T1000 (cell line): ENCODE data around the gene NXF1.
"Not testable (repeated sequence)": the region's sequence is repeated elsewhere in the genome, so short reads cannot be mapped to it uniquely, and the experiment has no call there.

ENCODE experiments used
- DNase-seq: peaks from one replicate; lab custom pipeline; 2025; ENCODE audit warnings: mixed read lengths; lab: John Stamatoyannopoulos, UW

NXF1 gene

DNA sequence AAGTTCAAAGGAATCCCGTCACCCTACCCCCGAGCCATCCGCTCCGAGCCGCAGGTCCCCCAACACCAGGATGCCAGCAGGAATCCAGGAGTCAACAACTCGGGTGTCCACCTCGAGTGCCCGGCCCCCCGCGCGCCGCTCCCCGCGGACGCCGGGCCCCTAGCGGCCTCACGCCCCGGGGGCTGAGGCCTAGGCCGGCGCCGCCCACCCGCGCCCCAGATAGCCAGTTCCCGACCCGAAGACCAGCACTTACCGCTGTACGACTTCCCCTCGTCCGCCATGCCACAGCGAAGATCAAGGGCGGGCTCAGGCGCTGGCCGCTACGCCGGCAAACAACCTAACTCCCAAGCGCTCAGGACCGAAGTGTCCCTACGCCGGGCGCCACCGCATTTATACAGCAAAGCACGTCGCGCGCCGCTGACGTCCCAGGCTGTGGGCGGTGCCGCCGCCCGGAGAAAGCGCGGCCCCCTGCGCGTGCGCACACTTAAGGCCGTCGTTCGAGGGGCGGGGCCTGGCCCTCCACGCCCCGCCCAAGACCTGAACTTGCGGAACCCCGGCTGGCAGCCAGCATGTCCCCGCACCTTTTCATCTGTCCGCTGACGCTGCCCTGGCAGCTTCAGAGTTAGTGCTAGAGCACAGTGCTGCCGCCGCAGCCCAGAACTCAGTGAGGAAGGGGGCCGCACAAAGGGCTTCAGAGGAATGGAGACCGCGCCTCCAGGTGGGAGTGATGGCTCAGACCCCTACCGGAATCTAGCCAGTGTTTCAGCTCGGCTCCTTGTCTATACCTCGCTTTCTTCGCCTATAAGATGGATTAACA lies at the start of gene NXF1:
Gene NXF1 (minus strand): TSS at position 365 of the 817 bp plus-strand sequence. CDS start 84 bp downstream, at position 281.
- DNase-seq, result peak; percentile 98

- no peak for DNase-seq
These were observed 49.0 kb upstream of the NXF1 start for GRCh38 chr11:62854013-62854824.

GRCh38 chr11:62853279-62853965 lies 48.2 kb upstream of the NXF1 start:
- no peak for DNase-seq

DNA sequence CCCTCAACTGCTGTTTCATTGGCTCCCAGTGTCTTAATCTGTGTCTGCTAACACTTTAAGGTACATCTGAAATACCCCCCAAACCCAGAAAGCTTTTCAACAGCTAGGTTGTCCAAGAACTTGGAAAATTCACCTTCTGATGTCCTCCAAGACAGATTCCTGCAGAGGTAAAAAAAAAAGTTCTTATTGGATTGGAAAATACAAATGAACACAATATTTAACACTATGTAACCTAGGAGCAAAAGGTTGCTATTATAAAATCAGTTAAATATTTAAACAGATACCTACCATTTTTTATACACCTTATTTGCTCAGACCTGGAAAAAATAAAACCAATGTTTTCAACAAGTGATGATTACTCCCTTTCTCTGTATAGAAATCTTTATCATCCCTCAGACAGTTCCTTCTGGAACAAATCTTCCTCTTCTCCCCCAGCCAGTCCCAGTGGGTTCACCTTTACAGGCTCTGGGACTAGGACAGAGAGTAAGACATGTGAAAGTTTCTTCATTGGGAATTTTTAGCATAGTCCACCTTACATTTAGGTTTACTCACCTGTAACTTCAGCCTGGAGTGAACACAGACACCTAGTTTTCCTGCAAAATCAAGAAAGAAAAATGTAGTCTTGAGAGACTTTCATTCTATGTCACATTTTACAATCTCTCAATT lies 47.4 kb upstream of the NXF1 start:
- no peak for DNase-seq

DNA sequence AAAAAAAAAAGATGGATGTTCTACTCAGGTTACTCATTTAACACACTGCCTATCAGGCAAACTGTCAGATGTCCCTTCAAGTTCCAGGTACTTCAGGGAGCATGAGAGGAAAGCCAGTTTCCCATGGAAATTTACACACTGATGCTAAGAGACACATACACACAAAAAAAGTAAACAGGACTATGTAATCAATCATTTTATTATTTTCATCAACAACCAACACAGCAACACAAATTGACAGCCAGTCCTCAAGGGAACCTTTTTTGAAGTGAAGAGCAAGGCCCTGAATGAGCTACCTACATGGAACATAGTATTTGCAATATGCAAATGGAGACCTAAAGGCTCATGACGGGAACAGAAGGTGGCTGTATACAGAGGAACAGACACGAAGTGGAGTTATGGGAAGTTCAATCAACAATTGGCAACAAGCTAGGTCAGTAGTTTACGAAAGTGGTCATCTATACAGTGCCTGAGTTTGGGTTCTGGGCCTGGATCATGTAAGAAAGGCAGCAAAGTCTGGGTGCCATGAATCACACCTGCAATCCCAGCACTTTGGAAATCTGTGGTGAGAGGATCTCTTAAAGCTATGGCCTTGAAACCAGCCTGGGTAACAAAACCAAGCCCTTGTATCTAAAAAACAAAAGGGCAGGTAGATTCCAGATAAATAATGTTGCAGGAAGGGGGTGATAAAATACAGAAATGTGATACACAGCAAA lies 46.7 kb upstream of the NXF1 start:
- DNase-seq, result no peak

- no peak for DNase-seq
These were observed 45.9 kb upstream of the NXF1 start for GRCh38 chr11:62850911-62851806.

- DNase-seq, result no peak
These were observed 42.6 kb upstream of the NXF1 start for GRCh38 chr11:62847767-62848314.

GRCh38 chr11:62846177-62846576 lies 40.9 kb upstream of the NXF1 start:
- no peak for DNase-seq

GRCh38 chr11:62844154-62844553 lies 38.9 kb upstream of the NXF1 start:
- no peak for DNase-seq

- no peak for DNase-seq
These were observed 38.2 kb upstream of the NXF1 start for GRCh38 chr11:62843466-62843865.

GRCh38 chr11:62842891-62843290 lies 37.7 kb upstream of the NXF1 start:
- DNase-seq, result not testable (repeated sequence)

DNA sequence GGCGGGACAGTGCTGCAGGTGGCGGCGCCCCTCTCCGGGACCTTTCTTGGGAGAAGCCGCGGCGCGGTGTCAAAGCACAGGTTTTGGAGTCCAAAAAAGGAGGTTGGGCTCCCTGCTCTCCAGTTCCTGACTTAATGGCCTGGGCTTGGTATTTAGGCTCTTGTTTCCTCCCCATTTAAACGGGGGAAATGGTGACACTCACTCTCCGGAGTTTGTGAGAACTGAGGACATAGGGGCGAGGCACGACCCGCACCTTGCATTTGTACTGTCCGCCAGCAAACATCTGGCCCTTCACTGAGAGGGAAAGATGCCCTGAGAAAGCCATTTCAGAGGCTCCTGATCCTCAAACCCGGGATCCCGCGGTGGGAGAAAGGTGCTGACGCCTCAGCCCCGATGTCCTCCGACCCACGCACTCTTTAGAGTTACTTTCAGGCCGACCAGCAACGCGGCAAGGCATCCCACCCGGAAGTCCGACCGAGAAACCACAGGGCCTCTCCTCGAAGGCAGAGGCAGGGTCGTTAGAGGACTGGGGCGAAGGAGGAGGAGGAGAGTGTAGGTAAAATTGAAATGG lies 37.0 kb upstream of the NXF1 start:
- no peak for DNase-seq

- peak; percentile 98 for DNase-seq
These were observed 36.3 kb upstream of the NXF1 start for GRCh38 chr11:62841361-62842170.

GRCh38 chr11:62840721-62841360 lies 35.6 kb upstream of the NXF1 start:
- DNase-seq, result peak; percentile 100

DNA sequence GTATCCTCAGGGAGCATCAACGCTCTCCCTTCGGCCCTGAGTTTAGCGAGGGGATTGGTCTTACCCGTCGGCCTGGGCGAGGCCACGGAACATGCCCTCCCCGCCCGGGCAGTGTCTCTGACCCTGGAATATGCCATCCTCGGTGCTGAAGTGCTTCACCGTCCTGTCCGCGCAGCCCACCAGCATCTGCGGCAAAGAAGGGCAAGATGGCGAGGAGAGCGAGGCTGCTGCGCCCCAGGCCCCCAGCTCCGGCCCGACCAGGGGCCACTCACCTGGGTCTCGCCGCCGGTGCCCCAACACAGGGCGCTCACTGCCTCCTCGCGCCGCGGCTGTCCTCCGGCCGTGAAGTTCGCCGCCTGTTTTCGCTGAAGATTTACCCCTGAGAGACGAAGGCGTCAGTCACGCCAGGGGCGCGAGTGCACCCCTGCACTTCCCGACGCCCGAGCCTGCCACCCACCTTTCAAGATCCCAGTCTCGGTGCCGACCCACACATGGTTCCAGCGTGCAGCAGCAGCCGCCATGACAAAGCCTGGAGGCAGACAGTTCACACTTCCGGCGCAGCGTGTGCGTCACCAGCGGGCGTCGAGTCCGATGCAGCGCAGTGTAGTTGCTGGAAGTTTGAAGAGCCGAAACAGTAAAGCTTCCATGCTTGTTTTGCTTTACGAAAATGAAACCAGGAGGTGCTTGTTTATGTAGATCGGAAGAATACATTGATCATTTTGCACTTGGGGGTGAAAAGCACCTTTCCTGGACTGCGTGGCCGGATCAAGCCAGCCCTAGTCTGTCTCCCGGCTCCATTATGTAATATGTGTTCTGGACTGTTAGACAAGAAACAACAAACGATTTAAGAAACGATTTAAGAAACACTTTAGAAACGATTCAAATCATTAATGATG lies 34.1 kb upstream of the NXF1 start, which contains the start of gene WDR74:
Gene WDR74 (minus strand): TSS at position 541 of the 896 bp plus-strand sequence. CDS start 20 bp downstream, at position 521.
- peak; percentile 75 for DNase-seq

DNA sequence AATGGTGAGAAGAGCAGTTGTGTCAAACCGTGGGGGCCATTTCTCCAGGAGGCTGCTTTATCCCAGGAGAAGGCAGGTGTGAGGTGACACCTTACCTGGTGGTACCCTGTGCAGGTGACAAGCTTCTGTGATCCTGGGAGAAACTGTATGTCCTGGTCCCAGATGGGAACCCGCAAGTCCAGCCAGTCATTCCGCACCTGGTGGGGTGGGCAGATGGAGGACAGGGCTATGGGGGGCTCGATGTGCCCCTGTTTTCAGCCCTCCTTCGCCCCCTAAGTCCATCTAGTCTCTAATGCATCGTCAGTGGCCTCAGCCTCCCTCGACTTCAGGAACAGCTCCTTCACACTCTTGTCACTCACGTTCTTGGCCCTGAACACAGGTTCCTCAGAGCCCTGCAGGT lies 30.1 kb upstream of the NXF1 start:
- no peak for DNase-seq
